Testis (tissue), 3 donors: ENCODE results near the gene RAPGEF4. TPM values are rescaled to one million over a fixed set of nuclear protein-coding genes. Genes with fewer than 3 reads are reported as not detected.

Source experiments
- DNase-seq: peaks from one replicate; pipeline ENCODE4 v3.0.0-alpha.2; 2019
- H3K27ac ChIP-seq, 2 donors: fragments of 200-600 bp; sonication (generic); one replicate each; pipeline ENCODE4 v1.5.1; 2019
- H3K27me3 ChIP-seq: fragments of 200-600 bp; sonication (generic); one replicate; pipeline ENCODE4 v1.5.1; 2019
- H3K36me3 ChIP-seq: fragments of 200-600 bp; sonication (generic); one replicate; pipeline ENCODE4 v1.5.1; 2017; ENCODE audit warnings: low read depth; ENCODE audit errors: missing control alignments
- H3K4me1 ChIP-seq: fragments of 200-600 bp; sonication (generic); one replicate; pipeline ENCODE4 v1.5.1; 2019
- H3K4me3 ChIP-seq, 2 donors: fragments of 200-600 bp; sonication (generic); one replicate each; pipeline ENCODE4 v1.5.1; 2017 to 2019
- H3K9me3 ChIP-seq: fragments of 200-600 bp; sonication (generic); one replicate; pipeline ENCODE4 v1.5.1; 2017
- POLR2A ChIP-seq: fragments of 450-650 bp; IDR thresholded peaks from one replicate; pipeline ENCODE4 v1.6.1; 2017; ENCODE audit warnings: antibody characterized with exemption, mild to moderate bottlenecking, moderate library complexity
- WGBS, 2 donors: methylation state at CpG; one replicate each; pipeline ENCODE4 v1.1.5; 2018; 5-methylcytosine and 5-hydroxymethylcytosine counted together
- intact Hi-C: fragments of 100-400 bp; cut with DNase I; formaldehyde crosslinking; loops from one replicate; pipeline ENCODE4 v1.15.1; 2023; ENCODE audit warnings: low total_unique reads
- polyA plus RNA-seq: library from polyadenylated mRNA; stranded (reverse); fragments of 350-450 nt; fragmentation: Illumina TruSeq; extraction: RNeasy Lipid Tissue Mini Kit (QIAGEN cat#74804); gene quantifications from one replicate; pipeline ENCODE4 v1.2.3, GENCODE V29; 2014; ENCODE audit warnings: low read depth, low replicate concordance; ENCODE audit not compliant: insufficient read depth
- total RNA-seq, 2 donors: library from RNA; depleted of rRNA; stranded (reverse); fragments of >200 nt; gene quantifications; one replicate each; pipeline ENCODE4 v1.2.3, GENCODE V29; 2016
- TF ChIP-seq, protein P1 (sequence below), 3 experiments: fragments of 450-650 bp in 2 of 3; fragments of 200-600 bp in 1 of 3; sonication (generic) in 1 of 3; IDR thresholded peaks; one replicate each; pipeline ENCODE4 v1.5.1; 2016 to 2019; ENCODE audit warnings: antibody characterized with exemption in 3 of 3, mild to moderate bottlenecking in 2 of 3, moderate library complexity in 1 of 3

RAPGEF4 gene
- total and polyA plus RNA-seq, 3 donors from 2014 or later, result 14.3 to 42.6 (median 22.5) TPM

DNA sequence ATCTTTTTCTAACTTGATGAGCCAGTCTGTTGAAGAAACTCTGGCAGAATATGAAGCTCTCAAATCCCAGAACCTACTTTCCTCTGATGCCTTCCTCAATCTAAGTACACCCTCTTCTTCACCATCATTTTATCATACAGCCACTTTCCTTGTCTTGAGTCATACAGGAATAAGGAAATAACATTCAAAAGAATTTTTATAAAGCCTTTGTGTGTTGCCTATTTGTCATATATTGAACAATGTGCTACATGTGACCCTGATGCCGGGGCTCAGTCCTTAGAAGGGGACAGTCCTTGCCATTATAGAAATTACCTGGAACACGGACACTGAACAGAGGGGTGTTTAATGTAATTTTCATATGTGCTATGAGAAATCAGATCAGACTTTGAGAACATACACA is 27.4 kb downstream of the RAPGEF4 start:
- intact Hi-C loops, result no loop called here
- H3K36me3 ChIP-seq, result no peaks in the 10 kb centered on the region
- WGBS, 2 donors, result 90 to 93% methylated on average over 2 of the region's 2 CpGs
- no peak for DNase-seq
- no peak overlapping the region for H3K4me3 ChIP-seq
- no peaks in the 10 kb centered on the region for H3K27me3 ChIP-seq
- H3K4me1 ChIP-seq, result no peaks in the 10 kb centered on the region
- H3K27ac ChIP-seq, result no peak overlapping the region
- TF ChIP-seq, protein P1, sequence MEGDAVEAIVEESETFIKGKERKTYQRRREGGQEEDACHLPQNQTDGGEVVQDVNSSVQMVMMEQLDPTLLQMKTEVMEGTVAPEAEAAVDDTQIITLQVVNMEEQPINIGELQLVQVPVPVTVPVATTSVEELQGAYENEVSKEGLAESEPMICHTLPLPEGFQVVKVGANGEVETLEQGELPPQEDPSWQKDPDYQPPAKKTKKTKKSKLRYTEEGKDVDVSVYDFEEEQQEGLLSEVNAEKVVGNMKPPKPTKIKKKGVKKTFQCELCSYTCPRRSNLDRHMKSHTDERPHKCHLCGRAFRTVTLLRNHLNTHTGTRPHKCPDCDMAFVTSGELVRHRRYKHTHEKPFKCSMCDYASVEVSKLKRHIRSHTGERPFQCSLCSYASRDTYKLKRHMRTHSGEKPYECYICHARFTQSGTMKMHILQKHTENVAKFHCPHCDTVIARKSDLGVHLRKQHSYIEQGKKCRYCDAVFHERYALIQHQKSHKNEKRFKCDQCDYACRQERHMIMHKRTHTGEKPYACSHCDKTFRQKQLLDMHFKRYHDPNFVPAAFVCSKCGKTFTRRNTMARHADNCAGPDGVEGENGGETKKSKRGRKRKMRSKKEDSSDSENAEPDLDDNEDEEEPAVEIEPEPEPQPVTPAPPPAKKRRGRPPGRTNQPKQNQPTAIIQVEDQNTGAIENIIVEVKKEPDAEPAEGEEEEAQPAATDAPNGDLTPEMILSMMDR (IDR thresholded peaks at IDR 0.05), result no peak
- no peak for TF ChIP-seq POLR2A
- no peaks in the 10 kb centered on the region for H3K9me3 ChIP-seq

DNA sequence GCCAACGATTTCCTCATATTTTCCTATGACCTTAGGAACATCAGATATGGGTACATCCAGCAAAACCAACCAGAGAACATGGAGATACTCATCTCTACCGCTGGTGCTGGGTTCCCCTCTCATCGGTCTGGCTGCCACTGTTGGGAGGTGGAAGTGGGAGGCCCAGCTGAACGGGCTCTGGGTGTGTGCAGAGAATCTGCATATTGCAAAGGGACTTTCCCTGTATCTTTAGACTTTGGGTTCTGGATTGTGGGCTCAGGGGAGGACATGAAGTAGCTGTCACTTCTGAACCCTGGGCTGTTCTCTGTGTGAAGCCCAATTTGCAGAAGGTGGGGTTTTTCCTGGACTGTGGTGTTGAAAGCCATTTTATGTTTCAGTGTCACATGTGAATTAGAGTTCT is 30.0 kb downstream of the RAPGEF4 start:
- no peak for DNase-seq
- Histone ChIP-seq H3K27ac (no peak overlapping the region), H3K27me3 (no peaks in the 10 kb centered on the region), H3K4me1 (no peaks in the 10 kb centered on the region), H3K36me3 (no peaks in the 10 kb centered on the region), H3K4me3 (no peak overlapping the region), H3K9me3 (no peaks in the 10 kb centered on the region)
- intact Hi-C loops, result no loop called here
- WGBS, 2 donors, result 88 to 89% methylated on average over 4 of the region's 4 CpGs
- TF ChIP-seq, protein P1 (IDR thresholded peaks at IDR 0.05), result no peak

DNA sequence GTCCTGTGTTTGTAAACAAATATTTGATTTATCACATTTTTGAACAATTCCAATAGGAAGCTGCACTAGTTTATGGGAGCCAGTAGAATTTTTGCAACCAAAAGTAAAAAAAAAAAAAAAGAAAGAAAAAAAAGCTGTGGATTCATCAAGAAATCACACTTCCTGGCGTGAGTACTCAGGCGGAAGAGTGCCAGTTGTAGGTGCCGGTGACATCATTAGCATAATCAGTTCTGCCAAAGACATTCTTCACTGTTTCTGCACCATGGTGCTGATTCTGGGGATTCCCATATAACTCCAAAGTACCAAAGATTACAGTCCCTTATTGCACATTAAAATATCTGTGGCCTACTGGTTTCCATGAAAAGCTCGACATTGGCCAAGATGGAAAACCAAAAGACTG is 32.8 kb downstream of the RAPGEF4 start:
- H3K36me3 ChIP-seq, result no peaks in the 10 kb centered on the region
- no peaks in the 10 kb centered on the region for H3K9me3 ChIP-seq
- DNase-seq, result no peak
- H3K4me1 ChIP-seq, result no peaks in the 10 kb centered on the region
- WGBS, 2 donors, result 94 to 97% methylated on average over 4 of the region's 4 CpGs
- no peaks in the 10 kb centered on the region for H3K27me3 ChIP-seq
- TF ChIP-seq, protein P1 (IDR thresholded peaks at IDR 0.05), result no peak
- no peak for TF ChIP-seq POLR2A
- intact Hi-C loops, result no loop called here
- H3K4me3 ChIP-seq, result no peak overlapping the region
- H3K27ac ChIP-seq, result no peak overlapping the region

DNA sequence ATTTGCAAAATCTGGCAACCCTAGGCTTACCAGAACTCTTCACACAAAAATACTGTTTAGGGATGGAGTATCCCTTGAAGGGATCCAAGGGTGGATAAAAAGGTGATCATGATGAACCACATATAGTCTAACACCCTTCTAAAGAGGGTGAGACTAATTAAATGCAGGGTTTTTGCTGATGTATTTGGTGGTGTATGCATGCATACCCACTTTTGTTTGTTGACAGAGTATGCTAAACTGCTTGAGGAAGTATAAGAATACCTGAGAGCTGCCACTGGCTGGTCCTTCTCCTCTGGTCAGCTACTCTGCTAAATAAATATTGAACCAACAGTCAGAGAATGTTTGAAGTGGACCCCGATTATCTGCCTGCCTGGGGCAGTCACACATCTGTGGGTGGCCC is 34.2 kb downstream of the RAPGEF4 start:
- no peak overlapping the region for H3K27ac ChIP-seq
- H3K36me3 ChIP-seq, result no peaks in the 10 kb centered on the region
- no peaks in the 10 kb centered on the region for H3K27me3 ChIP-seq
- TF ChIP-seq, protein P1 (IDR thresholded peaks at IDR 0.05), result no peak
- no peak for TF ChIP-seq POLR2A
- H3K4me1 ChIP-seq, result no peaks in the 10 kb centered on the region
- intact Hi-C loops, result no loop called here
- no peaks in the 10 kb centered on the region for H3K9me3 ChIP-seq
- 95 to 100% methylated on average over 1 of the region's 1 CpG for WGBS, 2 donors
- H3K4me3 ChIP-seq, result no peak overlapping the region
- no peak for DNase-seq

DNA sequence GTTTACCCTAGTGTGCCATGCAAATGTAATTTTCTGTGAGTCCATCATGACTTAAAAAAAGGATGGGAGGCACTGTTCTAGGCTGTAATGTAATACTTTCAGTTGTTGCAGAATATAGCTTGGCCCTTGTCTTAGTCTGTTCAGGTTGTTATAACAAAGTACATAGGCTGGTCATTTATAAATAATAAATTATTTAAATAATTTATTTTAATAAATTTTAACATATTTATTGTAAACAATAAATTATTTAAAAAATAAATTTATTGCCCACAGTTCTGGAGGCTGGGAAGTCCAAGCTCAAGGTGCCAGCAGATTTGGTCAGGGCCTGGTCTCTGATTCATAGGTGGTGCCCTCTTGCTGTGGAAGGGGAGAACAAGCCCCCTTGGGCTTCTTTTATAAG is 35.2 kb downstream of the RAPGEF4 start:
- Histone ChIP-seq H3K36me3 (no peaks in the 10 kb centered on the region), H3K27me3 (no peaks in the 10 kb centered on the region), H3K9me3 (no peaks in the 10 kb centered on the region), H3K4me3 (no peak overlapping the region), H3K27ac (no peak overlapping the region), H3K4me1 (no peaks in the 10 kb centered on the region)
- no peak for TF ChIP-seq POLR2A
- TF ChIP-seq, protein P1 (IDR thresholded peaks at IDR 0.05), result no peak
- no peak for DNase-seq
- intact Hi-C loops, result no loop called here
